ENCODE results near the gene SMAD7.

Gene SMAD7

DNA sequence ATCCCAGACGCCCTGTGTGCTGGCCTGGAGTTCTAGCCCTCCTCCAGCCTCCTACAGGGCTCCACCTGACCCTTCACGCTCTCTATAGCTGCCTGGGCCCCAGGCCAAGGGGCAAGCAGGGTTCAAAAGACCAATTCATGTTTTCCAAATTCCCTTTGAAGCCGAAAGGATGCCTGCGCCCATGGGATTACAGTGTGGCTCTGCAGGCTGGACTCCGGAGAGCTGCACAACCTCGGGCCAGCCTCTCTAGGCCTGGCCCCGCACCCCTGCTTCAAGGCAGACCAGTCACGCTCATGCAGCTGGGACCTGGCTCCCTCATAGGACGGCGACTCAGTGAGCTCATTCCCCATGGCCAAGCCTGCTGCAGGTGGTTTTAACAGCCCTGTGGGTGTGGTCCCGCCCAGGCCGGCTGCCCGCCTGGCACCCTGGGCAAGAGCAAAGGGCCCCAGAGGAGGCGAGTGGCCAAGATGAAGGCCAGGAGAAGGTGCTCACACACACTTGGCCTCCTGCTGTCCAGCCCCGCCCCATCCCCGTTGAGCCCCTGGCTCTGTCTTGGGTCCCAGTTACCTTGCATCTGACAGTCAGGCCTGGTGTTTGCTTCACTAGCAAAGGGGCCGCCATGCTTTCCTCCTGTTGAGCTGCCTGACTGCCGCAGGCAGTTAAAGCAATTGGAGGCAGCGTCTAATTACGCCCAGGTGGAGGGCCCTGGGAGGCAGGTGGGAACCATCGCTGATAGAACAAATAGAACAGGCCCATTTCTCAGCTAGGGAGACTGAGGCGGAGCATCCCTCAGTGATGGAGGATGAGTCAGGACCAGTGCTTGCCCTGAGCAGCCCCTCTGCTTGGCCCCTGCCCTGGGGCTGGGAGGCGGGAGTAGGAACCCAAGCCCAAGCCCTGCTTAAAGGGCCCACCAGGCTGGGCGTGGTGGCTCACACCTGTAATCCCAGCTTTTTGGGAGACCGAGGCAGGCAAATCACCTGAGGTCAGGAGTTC lies 56.9 kb downstream of the SMAD7 start:
- no peak for DNase-seq

DNA sequence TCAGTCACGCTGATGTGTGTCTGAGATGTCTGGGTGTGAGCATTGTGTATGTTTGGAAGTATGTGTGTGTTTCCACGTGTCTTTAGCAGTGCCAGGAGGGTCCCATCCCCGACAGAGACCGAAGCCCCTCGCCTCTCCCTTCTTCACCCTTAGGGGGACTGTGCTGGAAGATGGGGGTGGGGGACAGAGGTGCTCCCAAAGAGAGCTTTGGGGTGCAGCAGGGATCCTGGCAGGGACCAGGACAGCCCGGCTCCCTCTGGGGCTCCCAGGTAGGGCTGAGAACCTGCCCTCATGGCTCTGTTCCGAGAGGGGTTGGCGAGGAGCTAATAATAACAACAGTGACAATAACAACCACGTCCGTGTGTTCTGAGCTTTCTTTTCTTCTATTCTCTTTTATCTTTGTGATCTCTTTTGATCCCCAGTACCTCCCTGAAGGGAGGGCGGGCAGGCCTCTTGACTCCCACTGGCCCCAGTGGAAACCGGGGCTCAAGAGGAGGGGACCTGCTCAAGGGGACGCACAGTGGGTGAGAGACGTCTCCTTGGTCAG lies 57.6 kb downstream of the SMAD7 start:
- DNase-seq = no peak

DNA sequence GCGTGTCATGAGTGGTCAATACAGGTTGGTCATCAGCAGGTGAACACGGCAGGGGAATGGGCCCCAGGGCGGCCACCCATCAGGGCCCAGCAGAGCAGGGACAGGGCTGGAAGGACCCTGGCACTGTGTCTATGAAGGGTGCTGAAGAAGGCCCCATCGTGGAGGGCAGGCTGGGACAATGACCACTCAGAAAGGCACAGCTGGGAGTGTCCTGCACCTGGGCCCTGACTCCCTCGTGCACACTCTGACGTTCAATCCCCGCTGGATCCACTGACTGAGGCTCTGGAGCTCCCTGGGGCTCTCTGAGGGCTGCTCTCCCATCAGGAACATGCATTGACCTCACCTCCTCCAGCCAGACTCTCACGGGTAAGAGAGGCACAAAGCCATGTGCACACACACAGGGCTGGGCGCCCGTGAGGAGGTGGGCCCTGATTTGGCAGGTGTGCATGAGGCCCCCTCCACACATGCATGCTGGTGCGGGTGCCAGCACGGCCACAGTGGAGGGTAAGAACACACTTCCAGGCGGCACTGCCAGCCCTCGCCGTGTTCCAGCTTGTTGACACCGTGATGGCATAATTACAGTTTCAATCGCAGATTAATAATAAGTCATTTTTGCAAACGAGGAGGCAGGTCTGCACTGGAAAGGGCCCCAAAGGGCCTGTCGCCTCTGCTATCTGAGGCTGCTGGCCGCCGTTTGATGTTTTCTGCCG lies 58.5 kb downstream of the SMAD7 start:
- DNase-seq = no peak

DNA sequence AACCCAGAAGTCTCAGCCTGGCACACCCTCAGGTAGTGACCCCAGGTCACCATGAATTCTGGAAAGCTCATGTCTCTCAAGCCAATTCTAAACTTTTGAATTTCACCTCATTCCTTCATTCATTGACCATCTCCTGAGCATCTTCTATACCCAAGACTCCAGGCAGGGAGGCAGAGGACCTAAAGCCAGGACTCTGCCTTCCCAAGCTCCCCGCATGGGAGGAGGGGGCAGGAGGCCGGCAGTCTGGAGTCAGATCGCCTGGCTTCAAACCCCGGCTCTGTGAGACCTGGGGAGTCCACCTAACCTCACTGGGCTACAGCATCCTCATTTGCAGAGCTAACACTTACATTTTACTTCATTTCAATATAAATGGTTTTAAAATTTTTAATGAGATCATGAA lies 59.0 kb downstream of the SMAD7 start:
- DNase-seq = no peak

DNA sequence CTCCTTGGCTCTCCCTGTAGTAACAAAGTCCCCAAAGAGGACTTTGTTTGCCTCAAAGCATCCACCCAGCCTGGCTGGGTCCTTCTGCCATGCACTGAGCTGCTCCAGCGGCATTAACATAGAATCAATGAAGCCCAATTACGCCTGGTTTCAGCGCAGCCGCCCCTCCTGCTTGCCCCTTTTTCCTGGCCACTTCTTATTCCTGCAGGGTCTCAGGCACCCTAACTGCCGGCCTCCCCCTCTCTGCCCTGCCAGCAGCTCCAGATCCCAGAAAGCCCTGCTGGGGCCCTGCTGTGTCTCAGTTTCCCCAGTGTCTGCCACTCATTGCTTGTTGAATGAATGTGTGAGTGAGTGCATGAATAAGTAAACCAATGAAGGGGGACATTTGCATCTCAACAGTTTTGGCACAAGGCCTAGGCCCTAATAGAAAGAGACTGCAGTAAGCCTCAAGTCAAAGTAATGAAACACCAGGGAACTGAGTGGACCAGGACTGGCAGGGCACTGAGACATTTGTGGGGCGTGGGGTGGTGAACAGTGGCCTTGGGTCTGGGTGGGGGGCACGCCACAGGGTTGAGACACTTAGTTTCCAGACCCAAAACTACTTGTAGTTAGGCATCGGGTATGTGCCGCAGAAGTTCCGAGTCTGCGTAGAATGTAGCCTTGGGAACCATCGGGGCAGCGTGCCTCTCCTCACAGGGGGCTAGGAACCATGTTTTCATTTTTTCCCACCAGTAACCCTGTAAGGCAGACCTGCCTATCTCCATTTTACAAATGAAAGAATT lies 60.6 kb downstream of the SMAD7 start:
- no peak for DNase-seq

DNA sequence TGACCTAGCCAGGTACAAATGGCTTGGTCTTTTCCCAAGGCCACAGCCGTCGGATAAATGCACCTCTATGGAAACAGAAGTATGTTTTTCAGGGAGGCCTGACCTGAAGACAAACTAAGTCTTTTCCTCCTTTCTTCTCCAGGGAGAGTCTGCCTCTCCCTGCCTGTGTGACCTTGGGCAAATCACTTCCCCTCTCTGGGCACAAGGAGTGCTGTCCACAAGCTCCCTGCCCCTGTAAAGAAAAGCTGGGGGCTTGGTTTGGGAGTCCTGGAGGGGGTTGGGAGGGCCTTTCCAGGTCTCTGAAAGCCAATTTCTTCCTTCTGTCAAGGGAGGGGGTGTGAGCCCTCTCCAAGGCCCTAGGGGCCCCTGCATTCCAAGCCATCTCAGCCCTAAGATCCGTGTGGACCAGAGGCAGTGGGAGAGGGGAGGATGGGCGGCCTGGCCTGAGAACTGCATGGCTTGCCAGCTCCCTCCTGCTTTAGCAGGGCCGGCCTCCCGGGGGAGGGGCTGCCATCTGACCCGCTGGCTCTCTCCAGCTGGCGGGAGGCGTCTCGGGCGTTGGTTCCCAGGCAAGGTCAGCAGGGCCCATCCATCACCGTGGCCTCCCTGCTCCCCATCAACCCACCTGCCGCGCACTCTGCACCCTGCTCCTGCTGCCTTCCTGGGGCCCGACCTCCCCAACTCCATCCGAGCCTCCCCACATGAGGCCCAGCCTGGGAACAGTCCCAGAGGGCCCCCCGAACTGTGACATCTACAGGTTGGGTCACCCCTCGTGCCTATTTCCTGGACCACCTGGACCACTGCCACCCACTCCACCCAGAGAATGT lies 61.4 kb downstream of the SMAD7 start:
- DNase-seq = no peak

DNA sequence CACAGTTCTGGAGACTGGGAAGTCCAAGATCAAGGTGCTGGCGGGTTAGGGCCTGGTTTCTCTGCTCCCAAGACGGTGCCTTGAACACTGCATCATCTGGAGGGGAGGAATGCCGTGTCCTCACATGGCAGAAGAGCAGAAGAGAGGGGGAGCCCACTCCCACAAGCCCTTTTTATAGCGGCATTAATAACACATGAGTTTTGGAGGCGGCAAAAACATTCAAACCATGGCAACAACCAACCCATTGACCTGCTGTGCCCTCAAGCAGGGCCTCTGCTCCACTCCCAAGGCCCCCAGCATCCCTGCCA lies 62.0 kb downstream of the SMAD7 start:
- no peak for DNase-seq

DNA sequence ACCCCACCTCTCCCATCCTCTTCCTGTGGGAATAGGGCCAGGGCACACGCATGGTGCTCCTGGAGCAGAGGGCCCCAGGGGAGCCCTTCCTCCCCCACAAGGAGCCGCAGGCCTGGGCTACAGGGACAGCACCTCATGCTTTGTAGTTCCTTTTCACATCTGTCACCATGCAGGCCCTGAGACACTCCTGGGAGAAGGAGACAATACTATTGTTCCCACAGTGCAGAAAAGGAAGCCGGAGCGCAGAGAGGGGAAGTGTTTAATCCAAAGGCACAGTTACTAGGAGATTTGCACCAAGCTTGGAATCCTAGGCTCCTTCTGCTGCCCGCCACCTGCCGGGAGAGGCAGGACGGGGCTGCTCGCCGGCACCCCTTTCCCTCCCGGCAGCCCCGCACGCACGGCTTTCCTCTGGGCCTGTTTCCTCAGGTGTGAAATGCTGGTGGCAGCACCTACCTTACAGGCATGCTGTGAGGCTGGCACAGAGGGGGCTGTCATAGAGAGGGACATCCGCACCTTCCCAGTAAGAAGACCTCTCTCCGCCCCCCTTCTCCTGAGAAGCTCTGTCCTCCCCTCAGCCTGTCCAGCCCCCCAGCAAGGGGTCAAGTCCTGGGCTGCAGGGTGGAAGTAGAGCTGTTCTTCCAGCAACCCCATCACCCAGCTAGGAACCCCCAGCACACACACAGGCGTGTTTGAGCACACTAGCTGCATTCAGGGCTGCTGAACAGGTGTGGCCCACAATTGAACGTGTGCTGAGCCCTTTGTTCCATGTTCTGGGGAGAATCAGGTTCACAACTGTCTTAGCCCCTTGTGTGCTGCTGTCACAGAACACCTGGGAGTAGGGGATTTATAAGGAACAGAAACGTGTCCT lies 62.6 kb downstream of the SMAD7 start:
- no peak for DNase-seq

DNA sequence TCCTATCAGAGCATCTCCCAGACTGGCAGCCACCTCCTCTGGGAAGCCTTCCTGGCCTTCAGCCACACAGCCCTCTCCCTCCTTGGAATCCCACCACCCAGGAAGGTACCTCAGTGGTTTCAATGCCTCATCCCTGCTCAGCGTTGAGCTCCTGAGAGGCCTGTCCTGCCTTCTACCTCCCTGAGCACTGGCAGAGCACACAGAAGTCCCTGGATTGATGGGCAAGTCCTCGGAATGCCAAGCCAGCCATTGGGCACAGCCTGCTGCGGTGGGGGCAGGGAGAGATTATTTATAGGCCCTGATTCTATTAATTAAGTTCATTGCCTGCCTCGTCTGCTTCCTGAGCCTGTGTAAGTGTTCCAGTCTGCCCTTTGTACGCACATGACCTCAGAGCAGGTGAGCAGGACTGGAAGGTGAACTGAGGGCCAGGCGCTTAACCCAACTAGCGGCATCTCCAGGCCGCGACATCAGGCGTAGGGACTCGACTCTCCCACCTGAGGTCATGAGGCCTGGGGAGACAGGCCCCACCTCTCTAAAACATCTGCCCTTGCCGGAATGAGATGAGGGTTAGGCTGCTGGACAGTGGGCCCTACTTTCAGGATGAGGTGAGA lies 63.4 kb downstream of the SMAD7 start:
- no peak for DNase-seq

DNA sequence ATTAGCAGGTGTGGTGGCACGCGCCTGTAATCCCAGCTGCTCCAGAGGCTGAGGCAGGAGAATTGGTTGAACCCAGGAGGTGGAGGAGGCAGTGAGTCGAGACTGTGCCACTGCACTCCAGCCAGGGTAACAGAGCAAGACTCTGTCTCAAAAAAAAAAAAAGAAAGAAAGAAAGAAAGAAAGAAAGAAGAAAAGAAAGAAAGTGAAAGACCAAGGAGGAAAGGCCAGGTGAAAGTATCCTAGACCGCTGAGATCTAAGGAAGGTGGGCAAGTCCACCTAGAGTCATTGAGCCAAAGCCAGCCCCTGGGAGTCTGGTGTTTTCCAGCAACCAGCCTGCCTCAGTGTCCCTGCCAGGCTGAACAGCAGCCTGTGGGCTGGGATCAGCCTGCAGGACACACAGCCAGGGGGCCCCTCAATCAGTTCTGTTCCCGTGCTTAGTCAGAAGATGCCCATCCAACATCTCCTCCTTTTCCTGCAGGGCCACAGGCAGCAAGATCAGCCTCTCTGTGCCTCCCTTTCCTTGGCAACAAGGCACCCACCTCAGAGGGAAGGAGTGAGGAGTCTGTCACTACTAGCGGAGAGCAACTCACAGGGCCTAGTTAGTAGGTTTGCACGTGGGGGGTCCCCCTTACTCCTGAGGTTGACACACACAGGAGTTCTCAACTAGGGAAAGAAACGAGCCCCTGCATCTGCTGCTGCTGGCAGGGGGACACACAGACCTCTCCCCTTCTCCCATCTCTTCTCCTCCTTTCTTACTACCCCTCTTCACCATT lies 64.1 kb downstream of the SMAD7 start:
- no peak for DNase-seq

DNA sequence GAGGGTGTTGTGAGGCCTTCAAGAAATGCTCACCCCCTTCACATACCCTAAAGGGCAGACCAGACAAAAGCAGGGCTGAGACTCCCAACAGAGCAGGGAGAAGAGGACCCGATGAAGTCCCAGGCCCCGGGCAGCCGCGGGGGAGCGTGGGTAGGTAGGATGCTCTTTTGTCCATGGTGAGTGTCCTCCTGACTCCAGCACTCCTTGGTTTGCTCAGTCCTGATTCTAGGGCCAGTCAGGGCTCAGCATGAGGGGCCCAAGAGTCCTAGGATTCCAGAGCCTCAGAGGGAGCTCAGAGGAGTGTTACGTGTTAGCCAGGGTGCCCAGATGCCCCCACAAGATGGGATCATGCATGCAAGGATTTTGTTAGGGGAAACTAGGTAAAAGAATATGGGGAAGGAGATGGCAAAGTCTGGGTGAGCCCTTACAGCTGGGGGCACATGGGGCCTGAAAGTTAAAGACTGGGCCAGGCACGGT lies 64.8 kb downstream of the SMAD7 start:
- DNase-seq = no peak

DNA sequence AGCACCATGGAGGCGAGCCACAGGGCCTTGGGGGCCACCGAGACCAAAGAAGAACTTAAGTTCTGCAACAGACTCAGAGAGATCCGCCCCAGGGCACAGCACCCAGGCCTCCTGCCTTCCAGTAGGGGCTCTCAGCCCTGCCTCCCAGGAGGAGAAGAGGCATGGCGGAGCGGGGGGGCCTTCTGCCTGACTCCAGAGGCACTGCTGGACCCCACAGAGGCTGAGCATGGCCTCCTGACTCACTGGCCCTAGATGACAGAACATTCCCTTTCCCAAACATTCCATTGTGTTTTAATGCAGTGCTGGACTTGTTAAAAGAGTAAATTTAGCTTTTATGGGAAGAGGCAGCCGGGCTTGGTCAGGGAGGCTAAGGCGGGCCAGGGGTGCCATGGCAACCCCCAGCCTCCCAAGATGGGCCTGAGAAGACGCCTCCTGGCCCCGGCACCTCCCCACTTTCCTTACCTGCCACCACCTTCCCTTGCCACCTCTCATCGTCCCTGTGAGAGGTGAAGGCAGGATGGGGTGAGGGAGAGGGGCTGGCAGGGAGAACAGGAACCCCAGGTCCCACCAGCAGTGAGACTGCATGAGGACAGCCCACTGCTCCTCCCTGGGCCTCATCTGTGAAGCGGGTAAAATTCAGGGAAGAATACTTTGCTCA lies 65.4 kb downstream of the SMAD7 start:
- no peak for DNase-seq

DNA sequence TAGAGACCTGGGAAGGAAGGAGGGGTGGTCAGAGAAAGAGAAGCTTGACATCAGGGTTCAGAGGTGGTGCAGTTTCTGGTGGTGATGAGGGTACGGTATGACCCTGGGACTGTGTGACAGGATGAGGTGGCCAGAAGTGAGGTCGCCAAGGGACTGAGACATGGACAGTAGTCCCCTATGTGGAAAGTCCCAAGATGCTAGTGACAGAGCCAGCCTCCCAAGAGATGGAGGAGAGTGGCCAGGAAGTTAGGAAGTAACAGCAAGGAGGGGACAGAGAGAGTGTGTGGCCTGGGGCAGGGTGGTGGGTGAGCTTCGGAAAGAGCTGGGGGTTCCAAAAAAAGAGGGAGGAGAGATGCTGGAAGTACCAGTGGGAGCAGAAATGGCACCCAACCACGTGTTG lies 66.0 kb downstream of the SMAD7 start:
- no peak for DNase-seq

DNA sequence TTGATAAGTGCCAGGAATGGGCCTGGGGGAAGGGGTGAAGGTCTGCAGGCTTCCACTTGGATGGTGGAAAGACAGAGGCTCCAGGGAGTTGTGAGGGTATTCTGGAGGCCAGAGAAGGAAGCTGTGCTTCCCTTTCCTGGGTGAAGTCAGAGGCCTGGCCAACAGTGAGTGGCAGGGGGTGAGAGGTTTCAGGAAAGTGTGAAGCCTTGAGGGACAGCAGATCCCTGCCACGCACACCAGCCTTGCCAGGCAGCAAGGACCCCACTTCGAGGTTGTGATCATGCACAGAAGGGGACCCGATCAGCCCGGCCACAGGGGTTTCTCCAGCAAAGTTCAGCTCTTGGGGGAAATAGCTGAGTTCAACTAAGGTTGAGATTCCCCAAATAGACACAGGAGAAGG lies 66.5 kb downstream of the SMAD7 start:
- no peak for DNase-seq

DNA sequence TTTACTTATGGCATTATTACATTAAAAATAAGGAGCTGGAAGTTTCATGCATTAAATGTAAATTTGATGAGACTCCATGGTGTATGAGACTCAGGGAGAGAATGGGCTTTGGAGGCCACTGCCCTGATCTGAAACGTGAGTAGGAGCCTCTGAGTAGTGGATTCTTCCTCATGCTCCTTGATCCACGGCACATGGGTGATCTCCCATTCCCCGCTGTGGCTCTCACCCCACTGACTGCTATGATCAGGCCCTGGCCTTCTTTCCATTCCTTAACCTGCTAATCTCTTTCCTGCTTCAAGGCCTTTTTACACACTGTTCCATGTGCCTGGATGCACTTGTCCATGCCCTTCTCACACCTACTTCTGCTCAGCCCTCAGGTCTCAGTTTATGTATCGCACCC lies 68.4 kb downstream of the SMAD7 start:
- no peak for DNase-seq

DNA sequence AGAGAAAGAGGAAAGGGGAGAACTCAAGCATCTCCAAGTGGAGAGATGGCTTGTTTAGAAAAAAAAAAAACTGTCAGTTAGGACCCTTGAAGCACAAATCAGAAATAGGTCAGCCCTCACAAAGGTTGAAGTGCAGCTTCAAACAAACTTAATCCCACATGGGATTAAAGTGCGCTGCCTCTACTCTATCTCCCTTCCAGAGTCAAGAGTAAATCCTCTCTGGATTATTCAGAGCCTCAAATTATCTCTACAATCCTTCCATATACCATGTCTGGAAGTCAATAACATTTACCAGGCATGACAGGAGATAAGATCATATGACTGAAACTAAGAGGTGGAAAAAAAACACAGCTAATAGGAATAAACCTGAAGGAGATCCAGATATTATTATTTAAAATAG lies 69.8 kb downstream of the SMAD7 start:
- no peak for DNase-seq

DNA sequence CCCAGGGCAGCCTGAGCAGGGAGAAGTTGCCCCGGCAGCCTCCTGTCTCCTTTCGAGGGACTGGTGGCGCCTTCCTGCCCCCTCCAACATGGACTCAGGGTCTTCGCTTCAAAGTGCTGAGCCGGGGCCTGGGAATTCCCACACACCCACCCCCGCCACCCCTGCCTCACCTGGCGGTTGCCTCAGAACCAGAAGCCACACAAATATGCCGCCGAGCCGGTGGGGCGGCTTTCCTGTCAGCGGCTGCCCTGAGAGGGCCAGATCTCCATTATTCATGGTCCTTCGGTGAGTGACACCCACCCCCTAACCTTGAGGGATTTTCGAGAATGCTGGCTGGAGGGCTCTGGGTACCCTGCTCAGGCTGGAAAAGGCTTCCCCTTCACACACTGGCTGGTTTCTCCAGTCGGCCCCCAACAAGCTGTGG lies 71.7 kb downstream of the SMAD7 start:
- no peak for DNase-seq

DNA sequence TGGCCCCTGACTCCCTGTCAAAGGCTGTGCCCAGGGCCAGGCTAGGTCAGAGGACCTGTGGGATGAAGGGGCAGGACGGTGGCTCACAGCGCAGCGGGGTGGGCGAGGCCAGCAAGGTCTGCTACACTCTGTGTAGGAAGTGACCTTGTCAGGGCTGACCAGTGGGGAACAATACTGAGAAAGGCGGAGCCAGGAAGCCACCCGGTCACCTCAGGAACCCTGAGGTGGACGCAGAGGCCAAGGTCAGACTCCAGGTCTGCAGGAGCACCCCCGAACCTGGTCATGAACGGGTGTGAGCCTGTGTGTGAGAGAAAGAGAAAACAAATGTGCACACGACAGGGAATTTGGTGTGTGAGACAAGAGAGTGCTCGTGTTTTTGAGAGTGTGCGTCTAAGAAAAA lies 72.3 kb downstream of the SMAD7 start:
- no peak for DNase-seq

DNA sequence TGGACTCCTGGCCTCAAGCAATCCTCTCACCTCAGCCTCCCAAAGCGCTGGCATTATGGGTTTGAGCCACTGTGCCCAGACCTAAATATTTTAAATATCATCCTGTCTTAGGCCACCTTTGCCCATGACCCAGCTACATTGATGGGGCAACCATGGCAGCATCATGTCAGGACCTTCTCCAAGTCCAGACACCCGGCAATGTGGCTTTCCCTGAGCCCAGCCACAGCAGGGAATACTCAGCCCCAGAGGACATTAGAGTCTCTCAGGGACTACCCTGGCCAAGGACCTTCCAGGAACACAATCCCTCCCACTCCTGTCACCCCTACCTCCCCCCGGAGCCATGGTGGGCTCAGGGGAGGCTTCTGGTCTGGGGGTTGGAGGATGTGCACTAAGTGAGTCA lies 72.8 kb downstream of the SMAD7 start:
- no peak for DNase-seq
